Activated T-helper 1 cell treated with anti-CD3 and anti-CD28 coated beads, Interleukin-2, amount 50 U/mL, for 16 hours (primary cell): ENCODE measurements around the gene MVD.

Experiments
- DNase-seq, 2 donors: peaks; one replicate each; pipeline ENCODE4 v3.0.0-alpha.2; 2020; ENCODE audit warnings: low read depth in 1 of 2, low spot score in 1 of 2

MVD gene

GRCh38 chr16:88608076-88608475, 54.8 kb downstream of the MVD start:
- DNase-seq = no peak

GRCh38 chr16:88606148-88606757, 56.6 kb downstream of the MVD start:
- DNase-seq = no peak

GRCh38 chr16:88605186-88606147, 57.4 kb downstream of the MVD start:
- DNase-seq = no peak

- DNase-seq = no peak
These were observed 60.8 kb downstream of the MVD start for GRCh38 chr16:88602091-88602490.
